Thyroid gland (tissue), 4 donors: ENCODE results near the gene NBAS.

Experiments used
- CTCF ChIP-seq, 6 experiments: fragments of 200-600 bp in 3 of 6; fragments of 450-650 bp in 3 of 6; sonication (generic) in 3 of 6; IDR thresholded peaks; one replicate each; pipeline ENCODE4 v1.5.1; 2016 to 2019; ENCODE audit warnings: antibody characterized with exemption in 6 of 6, mild to moderate bottlenecking in 2 of 6, inconsistent platforms in 1 of 6, moderate library complexity in 1 of 6
- POLR2A ChIP-seq, 2 donors: fragments of 450-650 bp; IDR thresholded peaks; one replicate each; pipeline ENCODE4 v1.6.1; 2017; ENCODE audit warnings: antibody characterized with exemption in 2 of 2, mild to moderate bottlenecking in 2 of 2, moderate library complexity in 1 of 2

DNA sequence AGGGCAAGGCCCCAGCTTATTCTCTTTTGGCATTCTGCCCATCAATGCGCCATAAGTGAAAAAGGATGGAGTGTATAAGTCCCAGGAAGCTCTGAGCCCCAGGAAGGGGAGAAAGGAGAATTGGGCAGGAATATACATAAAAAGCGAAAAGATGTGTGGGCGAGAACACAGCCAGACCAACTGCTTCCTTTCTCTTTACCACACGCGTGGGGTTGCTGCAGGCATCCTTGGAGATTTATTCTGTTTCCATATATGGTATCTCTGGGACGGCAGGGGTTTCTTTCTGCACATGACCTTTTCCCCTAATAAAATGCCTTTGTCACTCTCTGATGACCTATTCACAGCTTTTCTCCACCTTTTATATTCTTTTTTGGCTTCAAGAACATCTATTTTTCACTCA, 440.5 kb downstream of the NBAS start:
- TF ChIP-seq CTCF (IDR thresholded peaks at IDR 0.05) (no peak), POLR2A (IDR thresholded peaks at IDR 0.05) (no peak)
